Measurements from ENCODE around the gene GSTK1. TPM values are rescaled to one million over a fixed set of nuclear protein-coding genes. Genes with fewer than 3 reads are reported as not detected.

Gene GSTK1
- total and polyA plus RNA-seq, 10 of the 15 experiments (the other 5 are each of a cell fraction or from before 2014, with no cell fraction given), result 76.2 to 166 (median 127) TPM

DNA sequence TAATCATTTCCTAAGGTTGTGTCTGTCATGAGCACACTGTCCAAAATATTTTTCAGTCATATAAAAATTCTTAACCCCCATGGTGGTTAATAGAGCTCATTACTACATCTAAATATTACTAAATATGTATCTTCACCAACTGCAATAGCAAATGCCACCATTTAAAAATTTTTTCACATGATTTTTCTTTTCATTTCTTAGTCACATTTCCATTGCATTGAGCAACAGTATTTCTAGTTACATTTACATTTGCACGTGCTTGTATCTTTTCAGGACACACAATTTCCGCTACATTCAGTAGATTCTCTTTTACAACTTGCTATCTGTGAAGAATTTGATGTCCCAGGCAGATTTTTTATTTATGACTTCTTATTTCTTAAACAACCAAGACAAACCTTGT, 46.6 kb upstream of the GSTK1 start:
- Histone ChIP-seq H3K27me3 (replicated peaks in 1 of 2; ENCODE audit: control insufficient read depth in 2 of 2, insufficient read depth in 2 of 2, low read length in 1 of 2) (no peaks in the 10 kb centered on the region; a peak in 2 of 4 replicates), H3K36me3 (ENCODE audit: control insufficient read depth in 2 of 2, insufficient read depth in 2 of 2, low read length in 1 of 2) (no peaks in the 10 kb centered on the region), H3K4me1 (ENCODE audit: control insufficient read depth, insufficient read depth, low read length) (no peaks in the 10 kb centered on the region), H3K4me3 (no peak overlapping the region), H3K4me2 (ENCODE audit: control insufficient read depth, insufficient read depth) (no peak overlapping the region), H2AFZ (ENCODE audit: control insufficient read depth, low read depth, low read length) (no peak overlapping the region), H3K27ac (ENCODE audit: control insufficient read depth, insufficient read depth) (no peak overlapping the region), H4K20me1 (ENCODE audit: control insufficient read depth, insufficient read depth) (no peaks in the 10 kb centered on the region), H3K79me2 (ENCODE audit: control insufficient read depth, insufficient read depth, low read length) (no peaks in the 10 kb centered on the region), H3K9ac (ENCODE audit: control insufficient read depth, insufficient read depth, low read length) (no peak overlapping the region), H3K9me3 (replicated peaks; ENCODE audit: control insufficient read depth, insufficient read depth, low read length) (no peaks in the 10 kb centered on the region)
- RAD21 ChIA-PET (ENCODE audit: unreplicated experiment), result interaction anchor here (1.0 to 1.1 kb wide), 2 partner anchors 210 to 211 kb away, joined by 3 read pairs; no protein-coding TSS in a partner anchor
- DNase-seq (ENCODE audit: low read depth, low spot score), result no peak
- intact Hi-C loops (cut with micrococcal nuclease; ENCODE audit: unreplicated experiment), result loop anchor here (5.0 to 10.0 kb wide), 2 partner anchors 584 to 612 kb away; no protein-coding TSS in a partner anchor
- POLR2A ChIA-PET, result interaction anchor here (0.5 kb wide), 1 partner anchor 250 kb away, joined by 4 read pairs; no protein-coding TSS in a partner anchor
- BruUV-seq (replicated peaks), result no TSS peak
- no peak for FAIRE-seq
- SMC1A ChIA-PET (ENCODE audit: uncharacterized antibody, unreplicated experiment), result interaction anchor here (0.6 to 6.5 kb wide), 5 partner anchors 23 to 588 kb away, joined by 3 to 191 read pairs (median 5); partner anchors contain the start of gene GSTK1
- TF ChIP-seq MYB (IDR thresholded peaks at IDR 0.05; ENCODE audit: borderline replicate concordance, low read depth, low read length) (no peak), MYC (IDR thresholded peaks at IDR 0.05; ENCODE audit: insufficient read depth, insufficient read length, insufficient replicate concordance, low read length, severe bottlenecking) (no peak), SUZ12 (IDR thresholded peaks at IDR 0.05; ENCODE audit: unreplicated experiment) (no peak), ZBED1 (IDR thresholded peaks at IDR 0.05; ENCODE audit: borderline replicate concordance) (no peak), SMARCA5 (IDR thresholded peaks at IDR 0.05) (no peak)
- TF ChIP-seq, protein P1, sequence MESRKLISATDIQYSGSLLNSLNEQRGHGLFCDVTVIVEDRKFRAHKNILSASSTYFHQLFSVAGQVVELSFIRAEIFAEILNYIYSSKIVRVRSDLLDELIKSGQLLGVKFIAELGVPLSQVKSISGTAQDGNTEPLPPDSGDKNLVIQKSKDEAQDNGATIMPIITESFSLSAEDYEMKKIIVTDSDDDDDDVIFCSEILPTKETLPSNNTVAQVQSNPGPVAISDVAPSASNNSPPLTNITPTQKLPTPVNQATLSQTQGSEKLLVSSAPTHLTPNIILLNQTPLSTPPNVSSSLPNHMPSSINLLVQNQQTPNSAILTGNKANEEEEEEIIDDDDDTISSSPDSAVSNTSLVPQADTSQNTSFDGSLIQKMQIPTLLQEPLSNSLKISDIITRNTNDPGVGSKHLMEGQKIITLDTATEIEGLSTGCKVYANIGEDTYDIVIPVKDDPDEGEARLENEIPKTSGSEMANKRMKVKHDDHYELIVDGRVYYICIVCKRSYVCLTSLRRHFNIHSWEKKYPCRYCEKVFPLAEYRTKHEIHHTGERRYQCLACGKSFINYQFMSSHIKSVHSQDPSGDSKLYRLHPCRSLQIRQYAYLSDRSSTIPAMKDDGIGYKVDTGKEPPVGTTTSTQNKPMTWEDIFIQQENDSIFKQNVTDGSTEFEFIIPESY (IDR thresholded peaks at IDR 0.05), result no peak
- TF ChIP-seq, protein P2, sequence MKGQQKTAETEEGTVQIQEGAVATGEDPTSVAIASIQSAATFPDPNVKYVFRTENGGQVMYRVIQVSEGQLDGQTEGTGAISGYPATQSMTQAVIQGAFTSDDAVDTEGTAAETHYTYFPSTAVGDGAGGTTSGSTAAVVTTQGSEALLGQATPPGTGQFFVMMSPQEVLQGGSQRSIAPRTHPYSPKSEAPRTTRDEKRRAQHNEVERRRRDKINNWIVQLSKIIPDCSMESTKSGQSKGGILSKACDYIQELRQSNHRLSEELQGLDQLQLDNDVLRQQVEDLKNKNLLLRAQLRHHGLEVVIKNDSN (IDR thresholded peaks at IDR 0.05; ENCODE audit: borderline replicate concordance, extremely low read length, insufficient read depth, low read depth, low read length), result no peak
- CTCF ChIA-PET, result interaction anchor here (0.9 to 11.5 kb wide), 5 partner anchors 10 to 334 kb away, joined by 3 to 434 read pairs (median 5); no protein-coding TSS in a partner anchor
- no peak for ATAC-seq
- WGBS (ENCODE audit: insufficient coverage, insufficient replicate concordance, low lambda C conversion rate, missing lambda C conversion rate), result 7% methylated on average over 2 of the region's 2 CpGs
- in situ Hi-C loops (cut with MboI), result loop anchor here (5.0 to 10.0 kb wide), 3 partner anchors 209 to 582 kb away; no protein-coding TSS in a partner anchor
